ENCODE results near the gene HSD17B3.

Gene HSD17B3

GRCh38 chr9:96232539-96233241, 69.3 kb downstream of the HSD17B3 start:
- peak; percentile 97 for TF ChIP-seq CTCF (IDR thresholded peaks at IDR 0.05)
- no peak for TF ChIP-seq ZFX (IDR thresholded peaks at IDR 0.05; ENCODE audit: borderline replicate concordance)
- H3K27ac ChIP-seq: no peak overlapping the region

GRCh38 chr9:96232164-96232538, 69.8 kb downstream of the HSD17B3 start:
- no peak overlapping the region for H3K27ac ChIP-seq
- TF ChIP-seq ZFX (IDR thresholded peaks at IDR 0.05; ENCODE audit: borderline replicate concordance): no peak
- TF ChIP-seq CTCF (IDR thresholded peaks at IDR 0.05): no peak

GRCh38 chr9:96230002-96230401, 72.0 kb downstream of the HSD17B3 start:
- no peak overlapping the region for H3K27ac ChIP-seq
- TF ChIP-seq ZFX (IDR thresholded peaks at IDR 0.05; ENCODE audit: borderline replicate concordance) (no peak), CTCF (IDR thresholded peaks at IDR 0.05) (no peak)

GRCh38 chr9:96222132-96222531, 79.8 kb downstream of the HSD17B3 start:
- TF ChIP-seq CTCF (IDR thresholded peaks at IDR 0.05) (peak; percentile 46), ZFX (IDR thresholded peaks at IDR 0.05; ENCODE audit: borderline replicate concordance) (no peak)
- H3K27ac ChIP-seq: no peak overlapping the region

- no peak for TF ChIP-seq ZFX (IDR thresholded peaks at IDR 0.05; ENCODE audit: borderline replicate concordance)
- TF ChIP-seq CTCF (IDR thresholded peaks at IDR 0.05): peak; percentile 52
- H3K27ac ChIP-seq: no peak overlapping the region
Observed at GRCh38 chr9:96219900-96220257, 82.1 kb downstream of the HSD17B3 start.

- H3K27ac ChIP-seq: no peak overlapping the region; the same call in 1 of the 2 replicates
- peak; percentile 86 for TF ChIP-seq CTCF (IDR thresholded peaks at IDR 0.05)
- no peak for TF ChIP-seq ZFX (IDR thresholded peaks at IDR 0.05; ENCODE audit: borderline replicate concordance)
Observed at GRCh38 chr9:96219026-96219899, 82.7 kb downstream of the HSD17B3 start.

Data from 22Rv1 (cell line).